ENCODE data around the gene TGIF1.

TGIF1 gene

GRCh38 chr18:3420919-3421279 is 29.1 kb upstream of the TGIF1 start:
- FAIRE-seq = peak; percentile 6
- DNase-seq (ENCODE audit: insufficient read length, low spot score) = no peak
- no peak for TF ChIP-seq POLR2A (IDR thresholded peaks at IDR 0.05; ENCODE audit: low read depth, low read length)

GRCh38 chr18:3422905-3423304 is 27.1 kb upstream of the TGIF1 start:
- FAIRE-seq = no peak
- DNase-seq (ENCODE audit: insufficient read length, low spot score) = no peak
- TF ChIP-seq POLR2A (IDR thresholded peaks at IDR 0.05; ENCODE audit: low read depth, low read length) = no peak

GRCh38 chr18:3424280-3424890 is 25.6 kb upstream of the TGIF1 start:
- FAIRE-seq (no peak), DNase-seq (ENCODE audit: insufficient read length, low spot score) (no peak)
- TF ChIP-seq POLR2A (IDR thresholded peaks at IDR 0.05; ENCODE audit: low read depth, low read length) = no peak

GRCh38 chr18:3425030-3425429 is 24.9 kb upstream of the TGIF1 start:
- FAIRE-seq = no peak
- no peak for DNase-seq (ENCODE audit: insufficient read length, low spot score)
- TF ChIP-seq POLR2A (IDR thresholded peaks at IDR 0.05; ENCODE audit: low read depth, low read length) = no peak

GRCh38 chr18:3425446-3425845 is 24.5 kb upstream of the TGIF1 start:
- FAIRE-seq (no peak), DNase-seq (ENCODE audit: insufficient read length, low spot score) (no peak)
- no peak for TF ChIP-seq POLR2A (IDR thresholded peaks at IDR 0.05; ENCODE audit: low read depth, low read length)

GRCh38 chr18:3426074-3426473 is 23.9 kb upstream of the TGIF1 start:
- no peak for TF ChIP-seq POLR2A (IDR thresholded peaks at IDR 0.05; ENCODE audit: low read depth, low read length)
- FAIRE-seq (no peak), DNase-seq (ENCODE audit: insufficient read length, low spot score) (no peak)

GRCh38 chr18:3427944-3428343 is 22.0 kb upstream of the TGIF1 start:
- TF ChIP-seq POLR2A (IDR thresholded peaks at IDR 0.05; ENCODE audit: low read depth, low read length) = no peak
- FAIRE-seq (no peak), DNase-seq (ENCODE audit: insufficient read length, low spot score) (no peak)

- no peak for TF ChIP-seq POLR2A (IDR thresholded peaks at IDR 0.05; ENCODE audit: low read depth, low read length)
- FAIRE-seq (no peak), DNase-seq (ENCODE audit: insufficient read length, low spot score) (no peak)
Measured at GRCh38 chr18:3429121-3429520, 20.9 kb upstream of the TGIF1 start.

- FAIRE-seq (no peak), DNase-seq (ENCODE audit: insufficient read length, low spot score) (no peak)
- TF ChIP-seq POLR2A (IDR thresholded peaks at IDR 0.05; ENCODE audit: low read depth, low read length) = no peak
Measured at GRCh38 chr18:3434685-3435084, 15.3 kb upstream of the TGIF1 start.

- no peak for TF ChIP-seq POLR2A (IDR thresholded peaks at IDR 0.05; ENCODE audit: low read depth, low read length)
- FAIRE-seq = no peak
- DNase-seq (ENCODE audit: insufficient read length, low spot score) = no peak
Measured at GRCh38 chr18:3440341-3440740, 9.6 kb upstream of the TGIF1 start.

GRCh38 chr18:3441290-3441689 is 8.7 kb upstream of the TGIF1 start:
- FAIRE-seq (peak; percentile 60), DNase-seq (ENCODE audit: insufficient read length, low spot score) (no peak)
- no peak for TF ChIP-seq POLR2A (IDR thresholded peaks at IDR 0.05; ENCODE audit: low read depth, low read length)

GRCh38 chr18:3442919-3443318 is 7.1 kb upstream of the TGIF1 start:
- no peak for DNase-seq (ENCODE audit: insufficient read length, low spot score)
- no peak for TF ChIP-seq POLR2A (IDR thresholded peaks at IDR 0.05; ENCODE audit: low read depth, low read length)
- FAIRE-seq = no peak

- no peak for FAIRE-seq
- no peak for DNase-seq (ENCODE audit: insufficient read length, low spot score)
- no peak for TF ChIP-seq POLR2A (IDR thresholded peaks at IDR 0.05; ENCODE audit: low read depth, low read length)
Measured at GRCh38 chr18:3444296-3444695, 5.7 kb upstream of the TGIF1 start.

- no peak for TF ChIP-seq POLR2A (IDR thresholded peaks at IDR 0.05; ENCODE audit: low read depth, low read length)
- FAIRE-seq = no peak
- no peak for DNase-seq (ENCODE audit: insufficient read length, low spot score)
Measured at GRCh38 chr18:3444954-3445353, 5.0 kb upstream of the TGIF1 start.

- no peak for TF ChIP-seq POLR2A (IDR thresholded peaks at IDR 0.05; ENCODE audit: low read depth, low read length)
- FAIRE-seq (peak; percentile 79), DNase-seq (ENCODE audit: insufficient read length, low spot score) (no peak)
Measured at GRCh38 chr18:3447068-3447894, 2.7 kb upstream of the TGIF1 start.

All from H54 (cell line).